T-helper 1 cell (primary cell): ENCODE data around the gene DYNLT1.
"Not testable (repeated sequence)": the region's sequence is repeated elsewhere in the genome, so short reads cannot be mapped to it uniquely, and the experiment has no call there.

ENCODE experiments used
- DNase-seq, 5 donors: peaks; one replicate each; pipeline ENCODE4 v3.0.0-alpha.2; 2012 to 2020
- total RNA-seq, 4 donors: gene quantifications; one replicate each; lab custom pipeline; 2026; lab: John Stamatoyannopoulos, UW

The DYNLT1 gene
- total RNA-seq: 36.0 to 66.5 (median 50.0) reads per million in 4 donors

DNA sequence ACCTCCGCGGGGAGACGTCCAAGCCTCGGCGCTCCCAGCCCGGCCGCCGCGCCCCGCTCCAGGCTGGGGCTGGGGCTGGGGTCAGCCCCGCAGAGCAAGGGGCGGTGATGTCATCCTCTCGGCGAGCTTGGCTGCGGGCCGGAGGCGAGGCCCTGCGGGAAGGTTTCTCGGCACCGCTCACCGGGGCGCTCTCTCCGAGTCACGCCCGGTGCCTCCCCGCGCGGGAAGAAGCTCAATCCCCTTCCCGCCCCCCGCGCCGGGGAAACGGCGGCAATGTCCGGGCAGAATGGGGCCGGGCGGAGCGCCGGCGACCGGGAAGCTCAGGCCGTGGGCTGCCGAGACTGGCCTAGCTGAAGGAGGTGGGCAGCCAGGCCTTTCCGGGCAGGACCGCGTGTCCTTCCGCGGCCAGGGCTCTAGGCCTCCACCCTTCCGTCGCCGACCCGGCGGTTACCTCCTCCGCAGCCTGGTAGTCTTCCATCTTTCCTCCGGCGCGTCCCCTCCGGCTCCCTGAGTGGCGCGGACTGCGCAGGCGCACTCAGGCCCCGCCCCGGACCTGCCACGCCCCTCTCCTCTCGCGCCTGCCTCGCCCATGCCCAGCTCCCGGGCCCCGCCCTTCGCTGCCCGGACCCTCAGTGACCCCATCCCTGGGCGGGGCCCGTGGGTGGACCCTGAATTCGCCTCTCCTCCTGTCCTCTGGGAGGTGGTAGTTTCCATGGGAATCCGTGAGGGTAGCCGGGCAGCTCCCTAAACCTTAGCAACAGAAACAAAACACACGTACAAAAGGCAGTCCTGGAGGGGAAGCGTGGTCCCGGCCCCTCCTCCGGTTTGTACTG lies at the start of gene DYNLT1:
Gene DYNLT1, minus strand, starts transcription at position 513 of the 833 bp plus-strand sequence. Its CDS starts 35 bp downstream, at position 478.
- DNase-seq: peak; percentile 75 to 89 (median 78)

DNA sequence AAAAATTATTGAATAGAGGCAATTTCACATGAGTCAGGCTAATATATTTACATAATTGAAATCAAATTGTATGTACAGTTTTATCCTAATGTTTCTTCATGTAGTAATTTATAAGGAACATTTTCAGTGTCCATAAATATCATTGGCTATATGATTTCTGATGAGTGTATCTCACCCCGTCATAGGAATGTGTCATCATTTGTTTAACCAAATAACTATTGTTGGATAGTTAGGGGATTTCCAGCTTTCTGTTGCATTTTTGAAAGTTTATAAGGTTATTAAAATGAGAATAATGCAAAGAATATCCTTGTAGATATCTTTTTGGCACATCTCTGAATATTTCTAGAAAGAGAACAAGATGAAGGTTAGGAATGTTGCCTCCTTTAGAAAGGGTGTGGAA lies 44.3 kb upstream of the DYNLT1 start:
- no peak for DNase-seq

- DNase-seq: no peak
Observed at GRCh38 chr6:158687506-158687905, 43.0 kb upstream of the DYNLT1 start.

DNA sequence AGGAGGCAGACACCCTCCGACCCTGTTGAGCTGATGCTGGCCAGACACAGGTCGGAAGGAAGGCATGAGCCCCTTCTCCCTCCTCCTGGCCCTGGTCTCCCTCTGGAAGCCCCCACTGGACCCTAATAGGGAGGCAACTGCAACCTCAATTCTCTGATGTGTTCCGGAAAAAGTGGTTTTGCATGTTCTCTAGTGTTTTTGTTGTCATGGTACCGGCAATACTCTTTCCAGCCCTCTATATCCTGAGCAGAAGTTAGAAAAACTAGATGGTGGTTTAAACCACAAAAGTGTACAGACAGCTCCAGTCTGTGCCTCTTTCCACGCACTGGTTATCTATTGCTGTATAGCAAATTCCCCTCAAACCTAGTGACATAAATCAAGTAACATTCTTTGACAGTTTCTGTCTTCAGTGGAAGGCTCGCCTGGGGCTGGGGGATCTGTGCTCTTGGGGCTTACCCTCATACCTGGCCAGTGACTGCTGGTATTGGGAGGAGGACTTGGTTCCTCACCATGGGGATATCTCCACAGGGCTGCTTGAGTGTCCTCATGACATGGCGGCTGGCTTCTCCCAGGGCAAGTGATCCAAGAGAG lies 42.3 kb upstream of the DYNLT1 start:
- peak in 4 of 5 donors; percentile 32 to 75 (median 38) for DNase-seq

DNA sequence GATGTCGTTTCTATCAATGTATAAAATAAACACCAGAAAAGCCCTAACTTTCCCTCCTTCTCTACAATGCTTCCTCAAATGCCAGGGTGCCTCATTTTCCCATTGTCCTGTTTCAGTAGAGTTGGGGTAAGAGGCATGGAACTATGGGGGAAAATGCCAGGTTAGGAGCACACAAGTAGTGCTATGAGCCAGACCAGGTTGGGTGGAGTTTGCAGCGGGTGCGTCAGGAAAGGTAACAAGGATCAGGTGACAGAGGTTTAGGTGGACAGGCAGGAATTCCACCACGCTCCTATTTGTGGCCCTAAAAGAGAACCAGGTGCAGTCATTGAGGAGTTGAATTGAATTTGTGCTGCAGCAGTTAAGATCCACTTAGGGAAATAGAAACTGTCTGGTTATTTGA lies 41.8 kb upstream of the DYNLT1 start:
- no peak for DNase-seq

GRCh38 chr6:158684745-158685324 lies 40.3 kb upstream of the DYNLT1 start:
- DNase-seq: no peak

DNA sequence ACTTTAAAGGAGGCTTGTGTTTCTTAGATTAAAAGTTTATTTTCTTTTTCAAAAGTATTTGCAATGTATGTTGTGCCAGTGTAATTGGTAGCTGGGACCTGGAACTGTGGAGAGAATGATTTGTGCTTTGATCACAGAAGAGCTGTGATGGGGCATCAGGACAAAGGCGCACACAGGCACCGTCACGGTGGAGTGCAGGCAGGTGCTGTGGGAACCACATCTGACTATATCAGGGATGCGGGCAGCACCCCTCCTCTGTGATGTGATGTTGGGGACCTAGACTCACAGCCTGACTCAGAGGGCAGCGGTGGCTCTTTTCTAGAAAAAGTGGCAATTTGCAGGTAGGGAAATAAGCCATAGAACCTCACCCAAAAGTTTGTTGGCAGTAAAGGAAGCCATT lies 39.8 kb upstream of the DYNLT1 start:
- no peak for DNase-seq

DNA sequence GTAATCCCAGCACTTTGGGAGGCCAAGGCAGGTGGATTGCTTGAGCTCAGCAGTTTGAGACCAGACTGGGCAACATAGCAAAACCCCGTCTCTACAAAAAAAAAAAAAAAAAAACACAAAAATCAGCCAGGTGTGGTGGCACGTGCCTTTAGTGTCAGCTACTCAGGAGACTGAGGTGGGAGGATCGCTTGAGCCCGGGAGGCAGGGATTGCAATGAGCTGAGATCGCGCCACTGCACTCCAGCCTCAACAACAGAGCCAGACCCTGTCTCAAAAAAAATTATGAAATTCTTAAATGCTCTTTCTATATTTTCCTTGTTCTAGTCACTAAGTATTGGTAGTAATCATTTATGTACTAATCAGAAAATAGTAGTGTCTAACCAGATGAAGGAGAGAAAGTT lies 35.9 kb upstream of the DYNLT1 start:
- no peak for DNase-seq

GRCh38 chr6:158680015-158680414 lies 35.5 kb upstream of the DYNLT1 start:
- DNase-seq: no peak

DNA sequence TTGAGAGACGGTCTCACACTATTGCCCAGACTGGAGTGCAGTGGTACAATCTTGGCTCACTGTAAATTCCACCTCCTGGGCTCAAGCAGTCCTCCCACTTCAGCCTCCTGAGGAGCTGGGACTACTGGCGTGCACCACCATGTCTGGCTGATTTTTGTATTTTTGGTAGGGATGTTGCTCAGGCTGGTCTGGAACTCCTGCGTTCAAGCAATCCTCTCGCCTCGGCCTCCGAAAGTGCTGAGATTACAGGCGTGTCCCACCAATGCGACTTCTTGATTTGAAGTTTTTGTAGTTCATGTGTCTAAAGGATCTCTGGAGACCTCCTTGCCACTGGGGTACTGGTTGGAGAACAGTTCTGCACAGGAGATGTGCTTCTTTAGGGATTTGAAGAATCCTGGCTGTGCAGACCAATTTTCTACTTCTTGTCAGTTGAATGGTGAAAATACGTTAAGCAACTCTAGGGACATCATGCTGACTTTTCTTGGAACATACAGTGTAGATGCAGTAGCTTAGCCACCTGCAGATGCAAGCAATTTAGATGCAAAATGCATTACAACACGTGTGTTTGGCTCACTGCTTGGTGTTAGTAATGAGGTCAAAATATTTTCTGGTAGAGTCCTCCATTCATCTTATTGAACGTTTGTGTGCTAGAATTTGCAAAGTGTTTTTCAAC lies 33.5 kb upstream of the DYNLT1 start:
- no peak for DNase-seq

- not testable (repeated sequence) for DNase-seq
Observed at GRCh38 chr6:158677094-158677493, 32.6 kb upstream of the DYNLT1 start.

DNA sequence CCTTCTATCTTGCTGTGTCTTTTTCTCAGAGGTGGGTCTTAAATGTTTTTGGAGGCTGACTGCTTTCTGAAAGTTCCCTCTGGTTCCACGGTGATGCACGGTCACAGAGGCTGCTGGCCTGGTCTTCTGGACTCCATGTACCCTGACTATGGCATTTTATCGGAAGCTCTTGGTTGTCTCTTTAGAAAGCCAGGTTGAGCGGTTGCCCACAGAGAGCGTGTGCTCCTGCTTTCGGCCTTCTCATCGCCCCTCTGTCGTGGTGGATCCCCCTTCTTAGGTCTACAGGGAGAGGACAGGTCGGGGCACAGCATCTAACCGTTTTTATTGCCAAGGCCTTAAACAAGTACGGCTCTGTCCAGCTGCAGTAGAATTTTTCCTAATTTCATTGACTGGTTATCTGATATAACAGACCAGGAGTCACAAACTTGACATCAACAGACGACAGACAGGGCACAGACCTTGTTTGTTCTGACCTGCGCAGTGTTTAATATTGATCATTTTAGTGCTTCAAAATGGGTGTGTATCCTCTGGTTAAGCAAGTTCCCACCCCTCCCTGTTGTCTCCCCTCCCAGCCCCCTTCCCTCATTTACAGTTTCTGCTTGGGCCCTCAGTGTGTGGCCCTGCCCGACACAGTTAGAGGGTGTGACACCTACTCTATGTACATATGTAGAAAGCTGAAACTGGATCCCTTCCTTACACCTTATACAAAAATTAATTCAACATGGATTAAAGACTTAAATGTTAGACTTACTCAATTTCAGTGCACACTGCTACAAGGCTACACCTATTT lies 30.0 kb upstream of the DYNLT1 start:
- no peak for DNase-seq

- DNase-seq: no peak
Observed at GRCh38 chr6:158672726-158673125, 28.2 kb upstream of the DYNLT1 start.

DNA sequence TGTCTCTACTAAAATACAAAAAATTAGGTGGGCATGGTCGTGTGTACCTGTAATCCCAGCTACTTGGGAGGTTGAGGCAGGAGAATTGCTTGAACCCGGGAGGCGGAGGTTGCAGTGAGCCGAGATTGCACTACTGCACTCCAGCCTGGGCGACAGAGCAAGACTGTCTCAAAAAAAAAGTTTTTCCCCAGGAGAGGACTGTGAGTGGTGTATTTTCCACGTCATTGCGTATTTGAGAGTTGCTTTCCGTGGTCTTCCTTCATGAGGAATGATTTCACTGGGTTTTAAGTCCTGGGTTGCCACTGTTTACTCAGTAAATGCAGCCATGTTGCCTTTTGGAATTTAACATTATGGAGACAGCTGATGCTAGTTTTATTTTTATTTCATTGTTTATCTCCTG lies 27.6 kb upstream of the DYNLT1 start:
- DNase-seq: not testable (repeated sequence)

DNA sequence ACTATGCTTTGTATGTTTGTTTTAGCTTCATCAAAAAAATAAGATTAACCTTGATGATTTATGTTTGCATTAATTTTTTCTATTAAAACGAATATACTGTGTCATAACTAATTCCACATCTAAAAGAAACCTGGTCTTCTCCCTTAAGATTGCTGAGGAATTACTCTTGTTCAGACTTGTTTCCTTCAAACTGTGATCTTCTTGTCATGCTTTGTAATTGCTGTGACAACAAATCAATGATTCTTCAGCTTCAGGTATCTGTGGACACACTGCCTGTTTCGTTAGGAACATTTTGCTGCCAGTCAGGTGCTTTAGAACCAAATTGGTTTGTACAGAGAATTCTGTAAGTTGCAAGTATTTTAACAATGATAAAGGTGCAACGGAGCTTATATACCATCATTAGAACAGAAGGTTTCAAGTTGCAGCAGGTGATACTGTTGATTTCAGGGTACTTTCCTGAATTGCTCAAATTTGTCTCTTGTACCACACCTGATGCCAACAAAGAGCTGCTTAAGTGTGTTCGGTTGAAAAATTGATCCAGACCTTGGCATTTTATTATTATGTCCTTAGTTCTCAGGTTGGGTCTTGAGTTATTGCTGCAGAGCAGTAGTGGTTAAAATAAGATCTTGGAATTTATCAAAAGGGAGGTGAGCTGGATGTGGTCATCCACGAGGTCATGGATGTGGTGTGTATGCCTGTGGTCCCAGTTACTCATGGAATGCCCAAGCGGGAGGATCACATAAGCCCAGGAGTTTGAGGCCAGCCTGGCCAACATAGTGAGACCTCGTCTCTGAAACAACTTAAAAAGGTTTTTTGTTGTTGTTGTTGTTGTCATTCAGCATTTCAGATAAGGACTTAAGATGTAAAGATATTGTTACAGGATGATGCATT lies 24.8 kb upstream of the DYNLT1 start:
- DNase-seq: no peak

DNA sequence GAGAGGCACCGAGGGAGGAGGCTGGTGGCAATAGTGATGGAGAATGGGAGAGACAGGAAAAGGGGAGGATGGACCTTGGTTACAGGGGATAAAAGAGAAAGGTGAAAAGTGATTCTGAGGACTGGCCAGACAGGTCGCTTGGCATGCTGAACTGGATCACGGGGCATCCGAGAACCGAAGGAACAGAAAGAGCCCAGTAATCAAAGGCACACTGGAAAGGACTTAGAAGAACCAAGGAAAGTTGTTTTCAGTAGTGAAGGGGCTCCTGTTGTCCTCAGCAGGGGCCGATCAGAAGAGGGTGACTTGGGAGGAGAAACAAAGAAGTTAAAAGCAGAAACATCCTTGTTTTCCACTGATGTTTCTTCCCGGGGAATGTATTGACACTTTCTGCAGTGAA lies 24.2 kb upstream of the DYNLT1 start:
- DNase-seq: no peak

DNA sequence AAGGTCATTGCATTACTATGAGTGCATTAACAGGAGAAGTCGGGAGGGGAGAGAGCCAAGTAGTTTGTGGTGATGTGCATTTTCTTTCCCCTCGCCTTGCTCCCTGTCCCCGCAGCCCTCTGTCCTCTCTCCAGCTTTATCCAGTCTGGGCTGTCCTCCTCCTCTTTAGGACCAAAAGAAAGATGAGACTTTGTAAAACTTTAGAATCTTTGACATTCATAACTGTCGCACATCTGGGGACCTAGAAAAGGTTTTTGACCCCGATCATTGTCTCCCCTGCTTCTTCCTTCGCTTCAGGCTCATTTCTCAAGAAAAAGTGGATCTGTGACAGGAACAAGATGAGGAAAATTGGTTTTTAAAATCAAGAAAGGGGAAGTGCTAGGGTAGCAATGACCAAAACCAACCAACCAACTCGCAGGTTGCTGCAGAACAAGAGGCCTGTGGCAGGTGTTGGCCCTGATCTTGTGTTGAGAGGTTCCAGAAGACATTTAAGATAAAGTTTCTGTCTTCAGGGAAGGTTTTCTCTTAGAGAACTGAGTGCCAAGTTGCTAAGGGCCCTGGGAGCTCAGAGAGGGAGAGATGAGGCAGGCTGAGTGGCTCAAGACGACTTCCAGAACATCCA lies 22.9 kb upstream of the DYNLT1 start:
- no peak for DNase-seq

DNA sequence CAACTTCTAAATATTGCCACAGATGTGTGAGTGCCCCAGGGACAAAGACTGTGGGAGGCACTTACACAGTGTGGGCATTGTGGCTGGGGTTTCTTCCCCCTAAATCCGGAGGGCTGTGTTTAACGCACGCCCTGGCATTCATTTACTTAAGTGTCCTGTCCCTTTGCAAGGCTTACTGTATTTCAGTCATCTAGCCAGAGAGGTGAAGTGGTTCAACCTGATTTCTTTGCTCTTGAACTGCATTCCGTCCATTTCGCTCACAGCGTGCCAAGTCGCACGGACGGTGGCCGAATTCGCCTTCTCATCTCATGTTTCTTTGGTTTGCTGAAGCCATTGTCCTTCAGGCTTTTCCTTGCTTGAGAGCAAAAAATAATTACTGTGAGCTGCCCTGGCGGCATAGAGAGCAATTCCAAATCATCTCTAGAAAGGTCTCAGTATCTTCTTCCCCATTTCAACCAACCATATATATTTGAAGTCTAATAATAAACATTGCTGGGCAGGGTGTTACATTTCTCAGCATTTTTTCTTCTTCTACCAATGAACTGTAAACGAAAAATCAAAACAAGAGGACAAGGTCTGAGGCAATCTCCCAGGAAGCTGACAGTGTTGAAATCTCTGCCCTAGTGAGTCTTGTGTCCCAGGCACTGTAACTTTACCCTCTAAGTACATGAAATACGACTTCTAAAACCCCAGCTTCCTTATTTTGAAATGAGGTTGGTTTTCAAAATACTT lies 22.3 kb upstream of the DYNLT1 start:
- DNase-seq: no peak

DNA sequence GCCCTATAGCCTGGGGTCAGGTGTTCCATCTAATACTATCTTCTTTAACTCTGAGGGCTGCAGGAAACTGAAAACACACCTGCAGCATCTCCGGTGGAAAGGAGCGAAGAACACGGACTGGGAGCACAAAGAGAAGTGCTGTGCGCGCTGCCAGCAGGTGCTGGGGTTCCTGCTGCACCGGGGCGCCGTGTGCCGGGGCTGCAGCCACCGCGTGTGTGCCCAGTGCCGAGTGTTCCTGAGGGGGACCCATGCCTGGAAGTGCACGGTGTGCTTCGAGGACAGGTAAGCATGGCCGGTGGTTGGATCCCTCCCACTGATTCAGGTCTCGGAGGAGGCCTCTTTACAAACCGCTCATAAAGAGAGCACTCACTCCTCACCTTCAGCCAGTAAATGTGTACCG lies 20.8 kb upstream of the DYNLT1 start:
- no peak for DNase-seq

DNA sequence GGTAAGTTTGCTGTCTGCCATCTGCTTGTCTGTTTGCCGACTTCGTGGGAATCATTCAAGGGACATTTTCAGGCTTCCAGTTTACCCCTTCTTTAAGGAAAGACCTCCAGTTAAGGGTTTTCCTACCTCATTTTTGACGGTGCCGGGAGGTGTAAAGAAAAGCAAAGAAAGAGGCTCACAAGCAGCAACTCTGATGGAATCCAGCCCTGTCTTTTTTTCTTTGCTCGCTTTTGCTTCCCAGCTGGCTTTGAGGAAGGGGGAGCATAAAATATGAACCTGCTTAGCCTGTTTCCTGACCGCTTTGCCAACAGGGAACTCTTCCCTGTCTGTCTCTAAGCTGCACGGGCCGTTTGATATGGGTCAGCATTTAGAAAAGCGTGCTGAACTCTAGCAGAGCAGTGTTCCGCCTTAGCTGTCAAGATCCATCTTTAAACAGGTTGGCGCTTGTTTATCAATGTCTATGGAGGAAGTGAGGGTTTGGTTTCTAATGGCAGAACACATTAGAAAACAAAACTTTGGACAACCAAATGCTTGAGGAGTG lies 19.2 kb upstream of the DYNLT1 start:
- DNase-seq: no peak
